GM18870 (cell line): ENCODE measurements around the gene CACNG8.
"Not testable (repeated sequence)": the region's sequence is repeated elsewhere in the genome, so short reads cannot be mapped to it uniquely, and the experiment has no call there.

Experiments used
- ATAC-seq: cut with Tn5 transposase; IDR thresholded peaks from one replicate; pipeline ENCODE4 v1.9.1; 2021; ENCODE audit warnings: moderate library complexity; ENCODE audit not compliant: unreplicated experiment

The CACNG8 gene

GRCh38 chr19:54030895-54031586 lies 68.3 kb downstream of the CACNG8 start:
- ATAC-seq = no peak

- no peak for ATAC-seq
Observed at GRCh38 chr19:54035215-54036178, 72.8 kb downstream of the CACNG8 start.

GRCh38 chr19:54036542-54036941 lies 73.8 kb downstream of the CACNG8 start:
- ATAC-seq = not testable (repeated sequence)
